ENCODE results near the gene OTUB1.

GRCh38 chr11:64028398-64029115, 42.3 kb downstream of the OTUB1 start:
- TF ChIP-seq EZH2 (IDR thresholded peaks at IDR 0.05; ENCODE audit: borderline replicate concordance, low read length) (no peak), CTCF (conservative IDR thresholded peaks at IDR 0.05 in 1 of 2, IDR thresholded peaks at IDR 0.05 in 1 of 2; ENCODE audit: extremely low read depth in 1 of 2, insufficient read depth in 1 of 2, low read depth in 1 of 2, low read length in 2 of 2) (no peak)

Data from mammary epithelial cell (primary cell).